Left lung (tissue), 10 donors: ENCODE results near the gene WBP2. TPM values are rescaled to one million over a fixed set of nuclear protein-coding genes. Genes with fewer than 3 reads are reported as not detected.
A peak's percentile ranks its signal among the peaks of the same experiment; 100 is the strongest.

Experiments used
- ATAC-seq: fragments of 200-7000 bp; cut with Tn5 transposase; one replicate; pipeline ENCODE4 v1.9.1; 2020; ENCODE audit warnings: moderate library complexity
- DNase-seq, 4 donors: peaks; one replicate each; pipeline ENCODE4 v3.0.0-alpha.2; 2013 to 2020
- H3K27ac ChIP-seq, 2 donors: fragments of 200-600 bp; sonication (generic) in 1 of 2; one replicate each; pipeline versions ENCODE4 v1.5.0 to v1.8.0; 2020 to 2021
- H3K27me3 ChIP-seq, 2 donors: fragments of 200-600 bp; sonication (generic) in 1 of 2; one replicate each; pipeline versions ENCODE4 v1.5.0 to v1.8.0; 2020 to 2021
- H3K36me3 ChIP-seq, 2 donors: fragments of 200-600 bp; sonication (generic) in 1 of 2; one replicate each; pipeline versions ENCODE4 v1.5.0 to v1.8.0; 2020 to 2021
- H3K4me1 ChIP-seq, 2 donors: fragments of 200-600 bp; one replicate each; pipeline ENCODE4 v1.8.0; 2021
- H3K4me3 ChIP-seq, 2 donors: fragments of 200-600 bp; sonication (generic) in 1 of 2; one replicate each; pipeline versions ENCODE4 v1.5.0 to v1.8.0; 2020 to 2021; ENCODE audit warnings: mild to moderate bottlenecking in 1 of 2
- H3K9me3 ChIP-seq, 2 donors: fragments of 200-600 bp; sonication (generic) in 1 of 2; one replicate each; pipeline versions ENCODE4 v1.5.0 to v1.8.0; 2020 to 2021
- intact Hi-C, 2 donors: fragments of 100-400 bp; cut with DNase I; formaldehyde crosslinking; loops; one replicate each; pipeline versions ENCODE4 v1.11.2 to v1.14.2; 2022
- polyA plus RNA-seq, 6 donors: library from polyadenylated mRNA; unstranded; fragments of 120-200 nt; gene quantifications; one replicate each; pipeline ENCODE4 v1.2.1, GENCODE V29; 2013; ENCODE audit not compliant: insufficient read length in 6 of 6
- total RNA-seq, 2 donors: library from RNA; stranded (reverse); fragmentation: NEBNext Ultra II Directional; extraction: Animal tissue kit (Norgen Biotek cat#: 25700); gene quantifications; one replicate each; pipeline ENCODE4 v1.2.1, GENCODE V29; 2021
- TF ChIP-seq, protein P1 (sequence below), 2 donors: fragments of 200-600 bp; sonication (generic) in 1 of 2; IDR thresholded peaks; one replicate each; pipeline versions ENCODE4 v1.5.0 to v1.8.0; 2021; ENCODE audit warnings: antibody characterized with exemption in 2 of 2
- donor health status: DM: no; HTN: yes; CAD: no.
- donor health status: DM: no; HTN: no; CAD: no.

The WBP2 gene
- total and polyA plus RNA-seq, 8 donors: 64.1 to 132 (median 75.6) TPM

DNA sequence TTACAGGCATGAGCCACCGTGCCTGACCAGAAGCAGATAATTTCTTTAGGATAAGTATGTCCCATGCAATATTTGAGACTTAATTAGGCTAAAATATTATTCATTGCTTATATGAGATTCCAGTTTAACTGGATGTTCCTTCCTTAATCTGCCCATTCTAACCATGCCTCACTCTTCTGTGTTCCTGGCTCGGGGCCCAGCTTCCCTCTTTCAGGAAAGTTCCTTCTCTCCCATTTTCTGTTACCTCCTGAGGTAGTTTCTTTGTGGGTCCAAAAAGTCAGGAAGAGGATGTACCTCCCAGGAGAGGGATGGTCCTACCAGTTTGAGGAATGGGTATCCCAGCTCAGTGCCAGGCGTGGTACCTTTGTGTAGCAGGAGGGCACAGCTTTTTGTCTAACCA lies 47.3 kb downstream of the WBP2 start:
- no peak for ATAC-seq
- Histone ChIP-seq H3K36me3 (peaks cover 0 to 38% of the 10 kb centered on the region in 2 donors), H3K4me1 (no peaks in the 10 kb centered on the region), H3K9me3 (no peaks in the 10 kb centered on the region), H3K4me3 (no peak overlapping the region), H3K27ac (no peak overlapping the region), H3K27me3 (no peaks in the 10 kb centered on the region)
- intact Hi-C loops: no loop called here
- no peak for DNase-seq
- TF ChIP-seq, protein P1, sequence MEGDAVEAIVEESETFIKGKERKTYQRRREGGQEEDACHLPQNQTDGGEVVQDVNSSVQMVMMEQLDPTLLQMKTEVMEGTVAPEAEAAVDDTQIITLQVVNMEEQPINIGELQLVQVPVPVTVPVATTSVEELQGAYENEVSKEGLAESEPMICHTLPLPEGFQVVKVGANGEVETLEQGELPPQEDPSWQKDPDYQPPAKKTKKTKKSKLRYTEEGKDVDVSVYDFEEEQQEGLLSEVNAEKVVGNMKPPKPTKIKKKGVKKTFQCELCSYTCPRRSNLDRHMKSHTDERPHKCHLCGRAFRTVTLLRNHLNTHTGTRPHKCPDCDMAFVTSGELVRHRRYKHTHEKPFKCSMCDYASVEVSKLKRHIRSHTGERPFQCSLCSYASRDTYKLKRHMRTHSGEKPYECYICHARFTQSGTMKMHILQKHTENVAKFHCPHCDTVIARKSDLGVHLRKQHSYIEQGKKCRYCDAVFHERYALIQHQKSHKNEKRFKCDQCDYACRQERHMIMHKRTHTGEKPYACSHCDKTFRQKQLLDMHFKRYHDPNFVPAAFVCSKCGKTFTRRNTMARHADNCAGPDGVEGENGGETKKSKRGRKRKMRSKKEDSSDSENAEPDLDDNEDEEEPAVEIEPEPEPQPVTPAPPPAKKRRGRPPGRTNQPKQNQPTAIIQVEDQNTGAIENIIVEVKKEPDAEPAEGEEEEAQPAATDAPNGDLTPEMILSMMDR (IDR thresholded peaks at IDR 0.05): no peak

DNA sequence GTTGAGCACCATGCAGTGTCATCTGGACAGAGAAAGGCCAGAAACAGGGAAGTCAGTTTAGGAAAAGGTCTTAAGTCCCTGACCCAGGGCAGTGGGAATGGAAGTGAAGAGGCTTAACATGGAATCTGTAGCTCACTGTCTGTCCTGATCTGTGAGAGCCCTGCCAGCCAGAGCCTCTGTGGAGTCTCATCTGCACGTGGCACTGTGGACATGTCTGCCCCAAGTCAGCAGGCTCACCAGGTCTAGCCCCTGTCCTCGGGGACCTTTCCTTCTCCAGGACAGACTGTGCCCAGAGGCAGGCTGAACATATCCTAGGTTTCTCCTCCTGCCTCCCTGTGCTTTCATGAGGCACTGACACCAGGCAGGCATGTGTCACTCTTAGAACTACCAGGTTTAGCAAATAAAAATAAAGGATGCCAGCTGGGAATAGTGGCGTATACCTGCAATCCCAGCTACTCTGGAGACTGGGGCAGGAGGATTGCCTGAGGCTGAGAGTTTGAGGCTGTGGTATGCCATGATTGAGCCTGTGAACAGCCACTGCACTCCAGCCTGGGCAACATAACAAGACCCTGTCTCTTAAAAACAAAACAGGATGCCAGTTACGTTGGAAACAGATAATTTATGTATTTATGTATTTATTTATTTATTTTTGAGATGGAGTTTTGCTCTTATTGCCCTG lies 48.2 kb downstream of the WBP2 start:
- Histone ChIP-seq H3K4me1 (no peaks in the 10 kb centered on the region), H3K36me3 (peaks cover 0 to 29% of the 10 kb centered on the region in 2 donors), H3K4me3 (no peak overlapping the region), H3K27me3 (no peaks in the 10 kb centered on the region), H3K27ac (no peak overlapping the region), H3K9me3 (no peaks in the 10 kb centered on the region)
- intact Hi-C loops: no loop called here
- DNase-seq (peak in 1 of 4 donors; percentile 48), ATAC-seq (no peak)
- TF ChIP-seq, protein P1 (IDR thresholded peaks at IDR 0.05): no peak

DNA sequence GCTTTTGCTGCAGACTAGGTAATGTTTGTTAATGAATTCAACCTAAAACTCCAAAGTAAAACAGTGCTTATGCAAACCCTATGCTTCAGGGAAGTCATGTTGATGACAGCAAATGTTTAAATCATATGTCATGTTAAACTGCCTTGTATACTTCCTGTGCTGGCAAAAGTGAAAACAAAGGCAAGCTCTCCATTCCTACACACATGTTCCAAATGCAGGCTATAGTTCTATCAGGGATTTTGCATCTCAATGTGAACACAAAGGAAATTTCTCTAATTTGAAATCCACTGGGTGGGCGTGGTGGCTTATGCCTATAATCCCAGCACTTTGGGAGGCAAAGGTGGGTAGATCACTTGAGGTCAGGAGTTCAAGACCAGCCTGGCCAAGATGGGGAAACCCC lies 51.3 kb downstream of the WBP2 start:
- Histone ChIP-seq H3K4me3 (no peak overlapping the region), H3K4me1 (no peaks in the 10 kb centered on the region), H3K27me3 (no peaks in the 10 kb centered on the region), H3K36me3 (peaks cover 0 to 24% of the 10 kb centered on the region in 2 donors), H3K9me3 (no peaks in the 10 kb centered on the region), H3K27ac (no peak overlapping the region)
- TF ChIP-seq, protein P1 (IDR thresholded peaks at IDR 0.05): no peak
- DNase-seq (no peak), ATAC-seq (no peak)
- intact Hi-C loops: no loop called here

DNA sequence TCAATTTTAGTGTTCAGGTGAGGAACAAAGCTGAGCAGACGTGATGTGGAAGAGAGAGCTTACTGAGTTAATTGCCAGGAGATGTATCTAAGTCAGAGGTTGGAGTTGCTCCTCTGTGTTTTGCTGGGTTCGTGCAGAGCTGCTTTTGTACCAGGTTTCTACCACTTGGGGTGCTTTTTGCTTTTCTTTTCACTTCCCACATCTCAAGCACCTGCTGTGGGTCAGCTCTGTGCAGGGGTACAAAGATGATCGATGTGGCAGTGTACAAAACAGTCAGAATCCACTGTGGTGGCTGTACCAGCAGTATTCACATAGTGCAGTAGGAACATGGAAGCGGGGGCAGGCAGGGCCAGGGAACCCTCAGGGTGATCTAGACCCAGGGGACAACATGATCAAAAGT lies 55.7 kb downstream of the WBP2 start:
- ATAC-seq (no peak), DNase-seq (no peak)
- H3K27ac ChIP-seq: no peak overlapping the region
- TF ChIP-seq, protein P1 (IDR thresholded peaks at IDR 0.05): no peak
- peaks cover 0 to 42% of the 10 kb centered on the region in 2 donors for H3K36me3 ChIP-seq
- H3K9me3 ChIP-seq: no peaks in the 10 kb centered on the region
- intact Hi-C loops: no loop called here
- no peaks in the 10 kb centered on the region for H3K4me1 ChIP-seq
- H3K4me3 ChIP-seq: no peak overlapping the region
- H3K27me3 ChIP-seq: no peaks in the 10 kb centered on the region

DNA sequence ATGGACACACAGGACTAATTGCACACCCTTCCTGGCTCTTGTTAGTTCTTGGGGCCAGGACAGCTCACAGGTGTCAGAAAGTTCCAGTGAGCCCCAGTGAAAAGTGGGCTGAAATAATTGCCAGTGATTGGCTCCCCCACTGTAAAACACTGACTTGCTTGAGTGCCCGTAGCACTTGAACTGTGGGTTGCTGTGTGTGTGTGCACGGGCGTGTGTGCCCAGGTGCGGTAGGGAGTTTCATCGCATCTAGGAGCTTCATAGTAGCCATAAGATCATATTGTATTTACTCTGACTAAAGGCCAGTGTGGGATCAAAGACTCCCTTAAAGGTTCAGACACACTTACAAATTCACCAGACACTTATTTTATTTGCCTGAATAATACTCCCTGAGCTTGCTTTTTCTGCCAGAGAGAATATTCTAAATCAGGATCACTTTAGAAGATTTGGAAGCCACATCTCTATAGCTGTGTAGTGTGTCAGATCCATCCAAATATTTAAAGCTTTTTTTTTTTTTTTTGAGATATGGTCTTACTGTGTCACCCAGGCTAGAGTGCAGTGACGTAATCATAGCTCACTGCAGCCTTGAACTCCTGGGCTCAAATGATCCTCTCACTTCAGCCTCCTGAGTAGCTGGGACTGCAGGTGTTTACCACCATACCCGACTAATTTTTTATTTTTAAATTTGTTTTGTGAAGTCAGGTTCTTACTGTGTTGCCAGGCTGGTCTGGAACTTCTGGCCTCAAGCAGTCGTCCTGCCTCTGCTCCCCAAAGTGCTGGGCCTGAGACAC lies 59.1 kb downstream of the WBP2 start:
- DNase-seq (peak in 1 of 4 donors; percentile 35), ATAC-seq (no peak)
- peaks cover 0 to 34% of the 10 kb centered on the region in 2 donors for H3K36me3 ChIP-seq
- TF ChIP-seq, protein P1 (IDR thresholded peaks at IDR 0.05): no peak
- no peaks in the 10 kb centered on the region for H3K9me3 ChIP-seq
- intact Hi-C loops: no loop called here
- no peak overlapping the region for H3K4me3 ChIP-seq
- no peaks in the 10 kb centered on the region for H3K27me3 ChIP-seq
- no peak overlapping the region for H3K27ac ChIP-seq
- H3K4me1 ChIP-seq: no peaks in the 10 kb centered on the region
